ENCODE data around the gene GMPPA.

GMPPA gene

GRCh38 chr2:219522111-219523030 lies 23.7 kb downstream of the GMPPA start:
- DNase-seq (ENCODE audit: low read depth) = no peak

DNA sequence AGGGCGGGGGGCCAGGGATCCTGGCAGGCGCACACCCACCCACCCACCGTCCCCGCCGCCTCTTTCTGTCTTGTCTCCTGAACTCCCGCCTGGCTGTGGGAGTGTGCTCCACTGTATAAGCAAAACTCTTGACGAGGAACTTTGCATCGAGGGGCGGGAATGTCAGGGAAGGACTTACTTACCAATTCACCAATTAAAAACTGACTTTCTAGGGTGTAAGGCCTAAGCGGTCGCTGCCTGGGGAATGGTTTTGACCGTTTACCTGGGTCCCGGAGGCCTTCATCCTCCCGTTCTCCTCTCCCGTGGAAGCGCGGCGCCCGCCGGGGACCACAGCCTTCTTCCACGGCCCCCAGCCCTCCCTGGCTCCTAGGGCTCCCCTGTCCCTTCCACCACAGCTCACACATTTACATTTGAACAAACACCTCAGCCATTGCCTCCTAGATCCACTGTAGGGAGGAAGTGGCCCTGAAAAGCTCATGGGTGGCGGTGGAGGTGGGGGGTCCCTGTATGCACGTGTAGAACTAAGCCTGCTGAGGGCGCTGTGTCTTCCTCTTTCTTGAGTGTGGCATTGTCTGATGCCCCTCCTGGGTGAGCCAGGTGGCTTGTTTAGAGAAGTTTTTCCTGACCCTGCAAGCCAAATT lies 24.5 kb downstream of the GMPPA start:
- no peak for DNase-seq (ENCODE audit: low read depth)

GRCh38 chr2:219524817-219525216 lies 26.1 kb downstream of the GMPPA start:
- DNase-seq (ENCODE audit: low read depth) = no peak

- peak; percentile 83 for DNase-seq (ENCODE audit: low read depth)
Measured at GRCh38 chr2:219525533-219526232, 27.0 kb downstream of the GMPPA start.

DNA sequence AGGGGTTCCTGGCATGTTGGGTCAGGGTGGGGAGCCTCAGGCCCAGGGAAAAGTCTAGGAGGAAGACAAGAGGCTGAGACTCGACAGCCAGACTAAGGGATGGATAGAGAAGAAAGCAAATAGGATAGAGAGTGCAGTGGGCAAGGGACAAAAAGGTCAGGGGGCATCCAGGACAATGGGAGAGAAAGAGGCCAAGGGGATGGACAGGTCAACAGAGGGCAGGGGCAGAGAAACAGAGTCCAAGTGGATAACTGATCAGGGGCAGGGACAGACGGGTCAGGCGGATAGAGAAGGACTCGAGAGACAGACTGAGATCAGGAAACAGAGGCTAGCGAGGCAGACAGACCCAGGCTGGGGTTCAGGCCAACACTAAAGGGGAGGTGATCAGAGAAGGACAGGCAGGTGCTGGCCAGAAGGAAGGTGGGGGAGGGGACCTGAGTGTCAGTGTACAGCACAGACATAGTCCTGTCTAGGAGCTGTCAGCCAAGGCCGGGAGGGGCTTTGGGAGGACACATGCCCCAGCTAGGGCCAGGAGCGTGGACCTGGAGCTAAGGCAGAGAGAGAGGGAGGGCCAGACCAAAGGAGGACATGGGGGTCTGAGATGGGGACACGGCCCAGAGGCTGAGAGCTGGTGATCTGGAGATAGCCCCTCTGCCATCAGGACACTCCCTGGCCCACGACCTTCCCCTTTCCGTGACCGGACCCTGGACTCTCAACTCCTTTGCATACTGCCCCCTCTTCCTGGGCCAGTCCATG lies 27.8 kb downstream of the GMPPA start:
- no peak for DNase-seq (ENCODE audit: low read depth)

- DNase-seq (ENCODE audit: low read depth) = no peak
Measured at GRCh38 chr2:219527076-219527394, 28.3 kb downstream of the GMPPA start.

DNA sequence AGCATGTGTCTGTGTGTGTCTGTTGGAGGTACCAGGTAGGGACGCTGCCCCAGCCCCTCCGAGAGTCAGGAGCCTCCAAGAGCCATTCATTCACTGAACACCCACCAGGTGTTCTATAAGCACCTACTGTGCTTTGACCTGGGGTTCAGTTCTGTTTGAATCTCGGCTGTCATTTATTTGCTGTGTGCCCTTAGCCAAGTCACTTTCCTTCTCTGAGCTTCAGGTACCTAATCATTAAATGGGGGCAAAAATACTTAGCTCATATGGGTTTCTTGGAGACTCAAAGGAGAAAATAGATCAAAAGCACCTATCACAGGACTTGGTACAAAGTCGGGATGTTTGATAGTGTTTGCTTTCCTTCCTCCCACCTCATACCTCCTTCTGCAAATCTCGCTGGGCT lies 28.8 kb downstream of the GMPPA start:
- DNase-seq (ENCODE audit: low read depth) = no peak

DNA sequence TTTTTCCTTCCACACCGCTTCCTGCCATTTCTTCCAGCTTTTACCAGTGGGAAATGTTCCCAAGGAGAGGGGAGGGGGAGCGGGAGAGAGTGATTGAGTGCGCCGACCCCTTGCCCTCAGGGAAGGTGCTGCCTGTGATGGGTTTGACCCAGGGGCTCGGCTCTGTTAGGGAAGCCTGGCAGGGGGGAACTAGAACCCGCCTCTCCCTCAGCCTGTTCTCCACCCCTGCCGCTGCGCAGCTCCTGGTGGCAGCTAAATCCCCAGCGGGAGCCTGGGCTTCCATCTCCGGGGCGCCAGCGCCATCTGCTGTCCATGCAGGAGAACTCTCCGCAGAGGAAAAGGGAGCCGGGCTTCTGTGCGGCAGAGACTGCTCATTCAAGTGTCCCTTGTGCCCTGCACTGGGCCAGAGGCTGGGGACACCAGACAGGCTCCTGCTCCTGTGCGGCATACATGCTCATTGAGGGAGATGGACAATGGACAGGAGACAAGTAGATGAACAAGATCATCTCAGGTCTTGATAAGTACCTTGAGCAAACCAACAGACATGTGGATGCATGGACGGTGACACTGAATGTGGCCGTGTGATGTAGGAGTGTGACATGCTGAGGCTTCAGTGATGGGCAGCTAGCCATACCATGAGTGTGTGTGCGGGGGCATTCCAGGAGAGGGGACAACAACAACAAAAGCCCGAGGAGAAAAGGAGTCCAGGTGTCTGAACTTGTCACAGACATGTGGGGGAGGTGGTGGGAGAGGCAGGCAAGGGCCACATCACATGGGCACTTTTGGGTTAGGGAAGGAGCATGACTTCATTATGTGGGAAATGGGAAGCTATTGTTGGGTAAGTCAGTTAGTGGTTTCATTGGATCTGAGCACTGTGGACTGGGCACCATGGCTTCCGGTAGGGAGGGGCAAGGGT lies 31.6 kb downstream of the GMPPA start:
- no peak for DNase-seq (ENCODE audit: low read depth)

DNA sequence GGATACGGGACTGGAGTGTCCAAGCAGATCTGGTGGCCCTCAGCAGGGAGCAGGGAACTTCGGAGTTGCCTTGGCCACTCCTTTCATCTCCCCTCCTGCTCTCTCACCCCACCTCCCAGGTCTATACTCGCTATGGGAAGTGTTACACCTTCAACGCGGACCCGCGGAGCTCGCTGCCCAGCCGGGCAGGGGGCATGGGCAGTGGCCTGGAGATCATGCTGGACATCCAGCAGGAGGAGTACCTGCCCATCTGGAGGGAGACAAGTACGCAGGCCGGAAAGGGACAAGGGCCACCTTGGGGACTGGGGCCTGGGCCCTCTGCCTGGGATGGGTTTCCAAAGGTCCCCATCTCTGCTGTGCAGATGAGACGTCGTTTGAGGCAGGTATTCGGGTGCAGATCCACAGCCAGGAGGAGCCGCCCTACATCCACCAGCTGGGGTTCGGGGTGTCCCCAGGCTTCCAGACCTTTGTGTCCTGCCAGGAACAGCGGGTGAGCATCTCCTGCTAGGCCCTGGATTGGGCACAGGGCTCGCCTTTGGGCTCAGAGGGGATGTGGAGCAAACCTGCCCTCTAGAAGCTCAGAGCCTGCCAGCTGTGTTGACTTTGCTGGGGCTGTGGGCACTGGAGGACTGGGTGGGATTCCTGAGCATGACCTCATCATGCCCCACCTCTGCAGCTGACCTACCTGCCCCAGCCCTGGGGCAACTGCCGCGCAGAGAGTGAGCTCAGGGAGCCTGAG lies 33.1 kb downstream of the GMPPA start:
- no peak for DNase-seq (ENCODE audit: low read depth)

DNA sequence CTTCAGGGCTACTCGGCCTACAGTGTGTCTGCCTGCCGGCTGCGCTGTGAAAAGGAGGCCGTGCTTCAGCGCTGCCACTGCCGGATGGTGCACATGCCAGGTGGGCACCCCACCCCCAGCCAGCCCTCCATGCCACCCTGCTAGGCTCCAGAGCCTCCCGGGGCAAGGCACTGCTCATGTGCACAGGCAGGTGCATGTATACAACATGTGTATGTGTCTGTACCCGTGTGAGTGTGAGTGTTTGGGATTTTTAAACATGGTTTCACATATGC lies 33.6 kb downstream of the GMPPA start:
- DNase-seq (ENCODE audit: low read depth) = no peak

DNA sequence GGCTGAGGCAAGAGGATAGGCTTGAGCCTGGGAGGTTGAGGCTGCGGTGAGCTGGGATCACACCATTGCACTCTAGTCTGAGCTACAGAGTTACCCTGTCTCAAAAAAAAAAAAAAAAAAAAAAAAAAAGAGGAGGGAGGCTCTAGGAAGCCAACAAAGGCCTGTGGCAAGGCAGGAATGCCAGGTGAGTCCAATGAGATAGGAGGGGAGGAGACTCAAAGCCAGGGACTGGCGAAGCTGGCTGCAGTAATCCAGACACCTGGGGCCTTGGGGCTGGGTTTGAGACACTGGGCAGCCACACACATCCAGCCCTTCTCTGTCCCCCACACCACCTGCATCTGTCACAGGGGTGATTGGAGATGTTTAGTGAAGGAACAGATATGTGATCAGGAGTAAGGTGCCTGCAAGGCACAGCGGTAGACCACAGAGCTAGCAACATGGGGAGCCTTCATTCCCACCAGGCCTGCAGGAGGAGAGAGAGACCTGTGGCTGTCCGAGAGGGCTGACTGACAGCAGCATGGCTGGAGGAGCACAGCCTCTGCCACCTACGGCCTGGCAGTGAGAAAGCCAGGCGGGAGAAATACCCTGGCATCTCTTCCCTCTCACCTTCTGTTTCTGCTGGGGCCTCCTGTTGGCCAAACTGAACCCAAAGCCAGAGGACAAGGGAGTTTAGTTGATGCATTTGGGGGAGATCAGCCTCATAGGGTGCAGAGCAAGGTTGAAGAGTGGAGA lies 35.4 kb downstream of the GMPPA start:
- DNase-seq (ENCODE audit: low read depth) = no peak

GRCh38 chr2:219536425-219536824 lies 37.7 kb downstream of the GMPPA start:
- no peak for DNase-seq (ENCODE audit: low read depth)

DNA sequence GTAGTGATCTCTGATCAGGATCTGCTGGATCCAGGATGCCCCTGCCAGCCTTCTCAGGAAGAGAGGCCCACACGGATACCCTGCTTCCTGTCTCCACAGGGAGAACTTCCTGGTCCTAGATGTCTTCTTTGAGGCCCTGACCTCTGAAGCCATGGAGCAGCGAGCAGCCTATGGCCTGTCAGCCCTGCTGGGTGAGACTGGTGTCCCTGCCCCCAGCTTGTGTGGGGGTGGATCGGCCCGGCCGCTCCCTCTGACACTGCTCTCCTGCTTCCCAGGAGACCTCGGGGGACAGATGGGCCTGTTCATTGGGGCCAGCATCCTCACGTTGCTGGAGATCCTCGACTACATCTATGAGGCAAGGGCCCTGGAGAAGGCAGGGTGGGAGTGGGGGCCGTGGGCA lies 38.3 kb downstream of the GMPPA start:
- DNase-seq (ENCODE audit: low read depth) = no peak

DNA sequence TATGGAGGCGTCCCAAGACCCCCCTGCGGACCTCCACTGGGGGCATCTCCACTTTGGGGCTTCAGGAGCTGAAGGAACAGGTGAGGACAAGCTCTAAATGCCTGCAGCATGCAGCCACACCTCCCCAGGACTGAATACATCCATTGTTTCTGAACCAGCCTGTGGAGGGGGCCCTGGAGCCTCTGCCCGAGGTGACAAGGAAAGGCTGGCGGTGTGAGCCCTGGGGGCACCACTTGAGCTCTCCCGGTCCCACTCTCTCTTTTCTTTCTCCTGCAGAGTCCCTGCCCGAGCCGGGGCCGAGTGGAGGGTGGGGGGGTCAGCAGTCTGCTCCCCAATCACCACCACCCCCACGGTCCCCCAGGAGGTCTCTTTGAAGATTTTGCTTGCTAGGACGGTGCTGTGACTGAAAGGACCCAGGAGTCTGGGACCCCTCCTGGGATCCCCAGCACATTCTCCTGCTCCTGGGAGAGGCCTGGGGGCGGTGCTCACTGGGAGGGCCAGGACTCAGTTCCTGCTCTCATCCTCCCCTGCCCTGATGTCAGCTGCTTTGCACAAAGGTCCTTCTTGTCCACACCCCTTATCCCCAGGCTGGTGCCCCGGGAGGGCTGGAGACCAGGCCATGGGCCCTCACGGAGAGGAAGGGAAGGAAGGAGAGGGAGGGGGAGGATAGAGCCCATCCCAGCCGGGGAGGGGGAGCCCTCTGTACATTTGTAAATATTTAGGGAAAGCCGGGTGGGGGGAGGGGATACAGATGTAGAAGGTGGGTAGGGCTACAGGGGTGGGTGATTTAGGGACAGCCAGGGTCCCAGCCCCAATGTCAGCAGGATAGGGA lies 39.2 kb downstream of the GMPPA start:
- no peak for DNase-seq (ENCODE audit: low read depth)

DNA sequence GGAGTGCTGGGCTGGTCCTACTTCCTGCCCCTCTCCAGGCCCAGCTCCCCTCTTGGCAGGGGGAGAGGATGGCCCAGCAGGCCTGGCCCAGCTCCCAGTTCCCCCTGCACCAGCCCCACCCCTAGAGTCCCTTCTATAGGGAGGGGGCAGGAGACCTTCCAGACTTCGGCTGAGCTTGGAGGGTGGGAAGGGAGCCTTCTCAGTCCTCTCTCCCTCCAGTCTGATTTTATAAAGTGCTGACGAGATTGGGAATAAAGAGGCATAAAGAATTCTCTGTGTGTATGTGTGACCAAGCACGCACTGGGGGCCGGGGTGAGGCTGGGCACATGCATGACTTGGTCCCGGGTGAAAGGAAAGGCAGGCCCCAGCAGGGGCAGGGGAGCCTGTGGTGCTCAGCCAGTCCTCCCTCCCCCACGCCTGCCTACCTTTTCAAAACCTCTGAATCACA lies 39.8 kb downstream of the GMPPA start:
- DNase-seq (ENCODE audit: low read depth) = no peak

- DNase-seq (ENCODE audit: low read depth) = no peak
Measured at GRCh38 chr2:219538956-219539788, 40.5 kb downstream of the GMPPA start.

- DNase-seq (ENCODE audit: low read depth) = no peak
Measured at GRCh38 chr2:219539926-219540678, 41.4 kb downstream of the GMPPA start.

All from CMK (cell line).